NCI-H226 (cell line): ENCODE measurements around the gene B3GAT3.
"Not testable (repeated sequence)": the region's sequence is repeated elsewhere in the genome, so short reads cannot be mapped to it uniquely, and the experiment has no call there.

Experiments used
- DNase-seq: peaks from one replicate; pipeline ENCODE4 v3.0.0-alpha.2; 2015

Gene B3GAT3

GRCh38 chr11:62603776-62604299 lies 17.9 kb downstream of the B3GAT3 start:
- DNase-seq: no peak

- DNase-seq: no peak
Observed at GRCh38 chr11:62603072-62603408, 18.7 kb downstream of the B3GAT3 start.

- DNase-seq: peak; percentile 29
Observed at GRCh38 chr11:62602141-62603071, 19.4 kb downstream of the B3GAT3 start.

- DNase-seq: peak; percentile 93
Observed at GRCh38 chr11:62601372-62602140, 20.2 kb downstream of the B3GAT3 start, which contains the start of gene MTA2. Gene MTA2 (minus strand): TSS chr11:62601865. CDS start chr11:62601450, 415 bp downstream.

GRCh38 chr11:62601122-62601371 lies 20.7 kb downstream of the B3GAT3 start:
- no peak for DNase-seq

- DNase-seq: no peak
Observed at GRCh38 chr11:62600367-62601121, 21.2 kb downstream of the B3GAT3 start.

DNA sequence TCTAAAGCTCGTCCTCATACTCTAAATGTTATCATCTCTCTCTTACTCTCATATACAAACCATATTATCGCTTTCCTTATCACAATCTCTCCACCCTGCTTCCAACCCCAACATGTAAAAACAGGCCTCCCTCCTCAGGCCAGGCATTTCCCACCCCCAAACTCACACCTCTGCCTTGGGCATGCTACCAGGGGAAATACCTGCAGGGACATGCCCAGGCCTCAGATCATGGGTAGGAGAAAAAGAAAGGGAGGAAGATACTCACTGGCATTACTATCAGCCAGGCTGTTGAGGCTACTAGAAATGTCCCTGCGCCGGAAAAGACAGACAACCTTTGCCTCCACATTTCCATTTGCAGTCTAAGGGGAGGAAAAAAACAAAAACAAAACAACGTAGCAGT lies 21.9 kb downstream of the B3GAT3 start:
- no peak for DNase-seq

- peak; percentile 97 for DNase-seq
Observed at GRCh38 chr11:62599069-62599696, 22.6 kb downstream of the B3GAT3 start.

DNA sequence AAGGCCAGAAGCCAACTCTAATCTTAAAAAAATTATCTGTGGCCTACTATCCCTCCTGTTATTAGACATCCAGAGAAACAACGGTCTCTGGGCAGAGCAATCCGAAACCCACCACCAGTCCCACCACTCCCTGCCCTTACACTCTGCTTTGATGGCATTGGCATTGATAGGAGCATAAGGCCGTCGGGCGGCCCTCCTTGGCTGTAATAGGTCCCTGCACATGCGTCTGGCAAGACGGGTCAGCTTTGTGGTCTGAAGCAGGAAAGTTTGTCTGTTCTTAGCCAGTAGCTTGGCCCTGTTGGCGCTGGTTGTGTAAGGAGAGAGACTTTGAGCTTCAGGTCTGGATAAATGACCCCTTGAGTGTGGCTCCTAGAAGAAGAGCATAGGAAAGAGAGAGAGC lies 26.7 kb downstream of the B3GAT3 start:
- DNase-seq: no peak

- DNase-seq: peak; percentile 57
Observed at GRCh38 chr11:62593434-62594044, 28.2 kb downstream of the B3GAT3 start.

DNA sequence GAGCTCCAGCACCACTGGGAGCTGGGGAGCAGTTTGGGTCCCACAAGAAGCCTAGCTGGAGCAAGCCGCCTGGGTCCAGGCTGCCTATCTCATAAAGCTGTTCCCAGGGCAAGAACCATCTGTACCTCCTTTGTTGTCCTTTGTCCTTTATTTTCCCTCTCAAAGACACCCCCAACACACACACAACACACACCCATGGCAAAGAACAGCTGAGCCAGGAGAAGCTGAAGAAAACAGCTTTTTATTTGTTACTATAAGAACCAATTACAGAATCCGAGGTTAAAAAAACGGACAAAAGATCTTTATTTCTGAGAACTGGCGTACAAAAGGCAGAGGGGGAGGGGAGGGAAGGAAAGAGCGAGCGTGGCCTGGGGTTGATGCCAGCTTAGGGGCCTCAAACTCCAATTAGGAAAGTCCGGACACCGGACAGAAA lies 28.8 kb downstream of the B3GAT3 start:
- no peak for DNase-seq

DNA sequence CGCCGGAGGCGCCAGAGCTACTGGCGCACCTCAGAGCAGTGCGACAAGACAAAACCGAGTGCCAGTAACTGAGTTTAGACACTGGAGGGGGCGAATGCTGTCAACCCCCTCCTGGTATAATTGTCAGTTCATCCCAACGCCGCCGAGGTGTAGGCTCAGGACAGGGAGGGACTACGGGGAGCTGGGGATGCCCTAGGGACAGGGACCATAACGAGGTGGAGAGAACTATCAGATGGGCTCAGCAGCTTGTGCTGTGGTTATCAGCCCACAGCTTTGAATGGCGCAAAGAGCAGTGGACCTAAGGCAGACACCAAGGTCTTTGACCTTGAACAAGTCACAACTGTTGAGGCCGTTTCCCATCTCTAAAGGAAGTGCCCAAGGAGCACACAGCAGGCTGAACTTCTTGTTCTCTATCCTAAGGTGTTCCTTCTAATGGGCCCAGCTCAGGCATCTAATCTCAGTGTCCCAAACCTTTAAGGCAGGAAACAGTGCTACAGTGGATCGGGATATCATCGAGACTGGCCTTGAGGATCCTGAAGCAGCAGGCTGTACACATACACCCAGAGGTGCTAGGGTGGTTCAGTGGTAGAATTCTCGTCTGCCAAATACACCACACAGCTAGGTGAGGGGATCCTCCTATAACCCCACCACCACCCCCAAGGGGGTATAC lies 29.5 kb downstream of the B3GAT3 start:
- no peak for DNase-seq

DNA sequence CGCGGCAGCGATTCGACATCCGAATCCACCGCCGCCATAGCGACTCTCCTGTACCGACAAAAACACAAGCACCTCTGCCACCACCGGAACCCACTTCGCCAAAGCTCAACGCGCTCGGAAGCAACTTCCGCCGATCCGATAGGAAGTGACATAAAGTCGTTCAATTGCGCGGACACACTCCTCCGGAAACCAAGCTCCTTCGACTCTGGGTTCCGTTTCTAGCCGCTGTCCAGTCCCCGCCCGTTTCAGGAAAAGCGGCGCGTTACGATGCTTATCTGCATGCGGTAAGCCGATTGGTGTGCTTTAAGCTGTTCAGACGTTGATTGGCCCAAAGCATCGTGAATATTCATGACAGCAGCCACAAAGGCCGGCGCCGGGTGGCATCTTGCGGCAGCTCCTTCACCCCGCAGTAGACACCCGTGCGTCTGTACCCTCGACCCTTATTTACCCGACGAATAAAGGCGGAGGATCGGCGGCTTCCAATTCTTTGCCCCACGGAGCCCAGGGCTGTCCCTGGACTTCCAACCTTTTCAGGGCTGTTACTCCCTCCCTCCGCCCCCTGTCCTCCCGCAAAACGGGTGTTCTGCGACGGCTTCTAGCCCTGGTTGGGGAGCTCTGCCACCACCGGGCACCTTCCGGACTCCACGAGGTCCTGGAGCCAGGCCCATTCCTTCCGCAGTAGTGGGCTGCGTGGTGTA lies 30.2 kb downstream of the B3GAT3 start, which contains the start of gene TUT1:
Gene TUT1, minus strand, starts transcription at position 76 of the 698 bp plus-strand sequence. Its CDS starts 38 bp downstream, at position 38.
- peak; percentile 98 for DNase-seq

DNA sequence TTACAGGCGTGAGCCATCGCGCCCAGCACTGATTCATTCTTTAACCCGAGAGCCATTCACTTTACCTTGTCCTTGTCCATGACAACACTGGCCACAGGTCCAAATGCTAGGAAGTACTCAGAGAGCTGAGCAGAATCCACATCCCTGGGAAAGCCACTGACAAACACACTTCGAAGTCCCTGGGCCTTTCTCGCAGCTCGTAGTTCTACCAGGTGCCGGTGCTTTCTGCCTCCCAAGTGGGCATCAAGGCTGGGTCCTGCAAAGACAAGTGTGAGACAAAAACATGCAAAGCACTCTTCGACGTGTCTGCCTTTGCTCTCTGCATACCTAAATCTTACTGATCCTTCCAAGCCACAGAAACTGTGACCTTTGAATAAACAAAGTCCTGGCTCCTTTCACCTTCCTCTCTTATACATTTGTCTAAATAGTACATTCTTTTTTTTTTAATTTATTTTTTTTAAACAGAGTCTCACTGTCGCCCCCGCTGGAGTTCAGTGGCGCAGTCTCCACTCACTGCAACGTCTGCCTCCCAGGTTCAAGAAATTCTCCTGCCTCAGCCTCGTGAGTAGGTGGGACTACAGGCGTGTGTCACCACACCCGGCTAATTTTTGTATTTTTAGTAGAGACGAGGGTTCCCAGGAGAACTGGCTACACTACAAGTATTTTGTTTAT lies 32.7 kb downstream of the B3GAT3 start:
- DNase-seq: no peak

GRCh38 chr11:62585356-62585755 lies 36.4 kb downstream of the B3GAT3 start:
- not testable (repeated sequence) for DNase-seq

GRCh38 chr11:62581735-62582134 lies 40.1 kb downstream of the B3GAT3 start:
- not testable (repeated sequence) for DNase-seq

DNA sequence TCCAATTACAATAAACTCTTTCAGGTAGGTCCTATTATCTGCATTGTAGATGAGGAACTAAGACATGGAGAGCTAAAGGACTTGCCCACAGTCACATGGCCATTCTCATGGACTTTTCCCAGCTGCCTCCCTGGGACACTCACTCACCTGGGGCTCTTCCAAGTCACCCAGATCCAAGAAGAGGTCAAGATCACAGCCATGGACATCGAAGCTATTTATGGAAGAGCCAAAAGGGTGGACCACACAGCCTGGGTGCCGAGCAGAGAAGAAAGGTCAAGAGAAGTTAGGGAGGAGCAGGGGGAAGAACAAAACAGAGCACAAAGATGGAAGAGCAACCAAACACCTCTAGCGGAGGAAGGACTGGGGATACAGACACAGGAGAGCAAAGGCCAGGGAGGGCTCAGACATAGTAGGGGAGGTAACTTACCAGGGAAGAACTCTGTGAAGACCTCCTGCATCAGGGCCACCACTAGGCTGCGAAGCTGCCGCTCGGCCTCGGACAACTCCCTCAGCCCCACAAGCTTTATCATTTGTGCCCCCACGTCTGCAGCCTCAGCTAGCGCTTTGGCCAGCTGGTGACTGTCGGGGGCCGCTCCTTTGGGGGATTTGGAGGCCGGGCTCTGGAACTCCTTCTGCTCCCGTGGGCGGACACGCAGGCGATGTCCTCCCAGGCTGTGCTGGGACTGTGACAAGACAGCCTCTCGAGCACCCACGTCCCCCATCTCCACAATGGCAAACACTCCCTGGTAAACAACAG lies 40.6 kb downstream of the B3GAT3 start:
- DNase-seq: no peak

GRCh38 chr11:62579252-62579651 lies 42.5 kb downstream of the B3GAT3 start:
- peak; percentile 16 for DNase-seq

- DNase-seq: no peak
Observed at GRCh38 chr11:62578541-62578940, 43.2 kb downstream of the B3GAT3 start.
